Fibroblast of villous mesenchyme (primary cell): ENCODE results near the gene SRSF3. TPM values are rescaled to one million over a fixed set of nuclear protein-coding genes. Genes with fewer than 3 reads are reported as not detected.

Source experiments
- DNase-seq: peaks from one replicate; pipeline ENCODE4 v3.0.0-alpha.2; 2010; ENCODE audit warnings: low read depth
- H3K4me3 ChIP-seq: 2 replicates; pipeline ENCODE4 v1.5.1; 2011; ENCODE audit warnings: low read depth, mild to moderate bottlenecking, low read length
- total RNA-seq: library from RNA; depleted of rRNA; stranded (reverse); fragments of >200 nt; gene quantifications from 2 replicates; pipeline ENCODE4 v1.2.3, GENCODE V29; 2012
- TF ChIP-seq, protein P1 (sequence below): IDR thresholded peaks from 2 replicates; pipeline ENCODE4 v1.5.1; 2012; ENCODE audit warnings: low read depth, mild to moderate bottlenecking, low read length; ENCODE audit not compliant: insufficient read depth

The SRSF3 gene
- total RNA-seq, 1 donor, result 445 TPM

DNA sequence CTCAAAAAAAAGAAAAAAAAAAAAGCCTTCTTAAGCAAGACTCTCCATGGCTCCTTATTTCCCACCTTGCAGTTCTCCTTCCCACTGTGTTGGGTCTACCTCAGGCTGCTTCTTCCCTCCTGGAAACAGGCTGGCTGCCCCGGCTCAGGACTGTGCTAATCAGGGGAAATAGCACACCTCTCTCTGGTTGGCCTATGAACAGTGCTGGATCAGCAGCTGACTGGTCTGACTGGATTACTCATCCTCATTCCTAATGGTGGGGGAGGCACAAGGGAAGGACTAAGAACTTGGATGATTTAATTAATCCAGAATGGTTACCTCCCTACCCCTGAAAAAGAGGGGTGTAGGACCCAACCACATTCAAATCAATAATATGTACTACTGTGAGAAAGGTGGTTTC is 3.9 kb upstream of the SRSF3 start:
- TF ChIP-seq, protein P1, sequence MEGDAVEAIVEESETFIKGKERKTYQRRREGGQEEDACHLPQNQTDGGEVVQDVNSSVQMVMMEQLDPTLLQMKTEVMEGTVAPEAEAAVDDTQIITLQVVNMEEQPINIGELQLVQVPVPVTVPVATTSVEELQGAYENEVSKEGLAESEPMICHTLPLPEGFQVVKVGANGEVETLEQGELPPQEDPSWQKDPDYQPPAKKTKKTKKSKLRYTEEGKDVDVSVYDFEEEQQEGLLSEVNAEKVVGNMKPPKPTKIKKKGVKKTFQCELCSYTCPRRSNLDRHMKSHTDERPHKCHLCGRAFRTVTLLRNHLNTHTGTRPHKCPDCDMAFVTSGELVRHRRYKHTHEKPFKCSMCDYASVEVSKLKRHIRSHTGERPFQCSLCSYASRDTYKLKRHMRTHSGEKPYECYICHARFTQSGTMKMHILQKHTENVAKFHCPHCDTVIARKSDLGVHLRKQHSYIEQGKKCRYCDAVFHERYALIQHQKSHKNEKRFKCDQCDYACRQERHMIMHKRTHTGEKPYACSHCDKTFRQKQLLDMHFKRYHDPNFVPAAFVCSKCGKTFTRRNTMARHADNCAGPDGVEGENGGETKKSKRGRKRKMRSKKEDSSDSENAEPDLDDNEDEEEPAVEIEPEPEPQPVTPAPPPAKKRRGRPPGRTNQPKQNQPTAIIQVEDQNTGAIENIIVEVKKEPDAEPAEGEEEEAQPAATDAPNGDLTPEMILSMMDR, result no peak
- peak; percentile 78 for DNase-seq
- H3K4me3 ChIP-seq, result no peak overlapping the region

DNA sequence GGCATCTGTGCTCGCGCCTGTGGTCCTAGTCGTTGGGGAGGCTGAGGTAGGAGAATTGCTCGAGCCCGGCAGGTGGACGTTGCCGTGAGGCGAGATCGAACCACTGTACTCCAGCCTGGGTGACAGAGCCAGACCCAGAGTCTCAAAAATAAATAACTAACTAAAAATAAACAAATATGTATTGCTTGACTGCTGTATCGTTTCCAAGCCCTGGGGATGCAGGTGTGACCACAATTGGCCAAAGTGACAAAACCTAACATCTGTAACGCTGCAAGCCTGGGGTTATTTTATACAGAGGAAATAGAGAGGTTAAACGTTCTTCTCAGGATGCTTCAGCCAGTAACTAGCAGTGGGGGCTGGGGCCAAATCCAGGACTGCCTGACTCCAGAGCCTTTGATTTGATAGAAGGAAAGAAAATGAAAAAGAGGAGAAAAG is 1.9 kb upstream of the SRSF3 start:
- DNase-seq, result no peak
- TF ChIP-seq, protein P1, result no peak

DNA sequence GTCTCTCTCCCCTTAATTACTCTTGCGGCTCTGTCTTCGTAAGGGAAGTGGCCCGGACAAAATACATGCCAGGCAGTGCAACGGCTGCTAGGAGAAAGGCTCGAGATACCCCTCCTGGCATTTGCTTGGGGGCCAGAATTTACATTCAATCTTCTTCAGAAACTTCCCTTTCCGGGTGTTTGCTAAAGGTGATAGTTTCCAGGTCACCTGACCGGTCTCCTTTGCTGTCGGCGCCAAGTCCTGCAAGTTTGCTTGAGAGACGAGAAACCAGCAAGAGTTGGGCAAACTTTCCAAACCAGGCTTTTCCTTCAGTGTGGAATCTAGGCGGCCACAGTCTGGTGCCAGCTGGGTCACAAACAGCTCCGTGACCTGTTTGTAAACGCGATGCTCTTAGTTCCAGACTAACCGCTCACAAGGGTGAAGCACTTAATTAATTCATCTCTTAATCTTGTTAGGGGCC is 563 bp upstream of the SRSF3 start:
- DNase-seq, result peak; percentile 67
- TF ChIP-seq, protein P1, result no peak
- peak overlapping the region; percentile 100 for H3K4me3 ChIP-seq

More for the DNA sequence above, 1.9 kb upstream of the SRSF3 start:
- no peak overlapping the region for H3K4me3 ChIP-seq

DNA sequence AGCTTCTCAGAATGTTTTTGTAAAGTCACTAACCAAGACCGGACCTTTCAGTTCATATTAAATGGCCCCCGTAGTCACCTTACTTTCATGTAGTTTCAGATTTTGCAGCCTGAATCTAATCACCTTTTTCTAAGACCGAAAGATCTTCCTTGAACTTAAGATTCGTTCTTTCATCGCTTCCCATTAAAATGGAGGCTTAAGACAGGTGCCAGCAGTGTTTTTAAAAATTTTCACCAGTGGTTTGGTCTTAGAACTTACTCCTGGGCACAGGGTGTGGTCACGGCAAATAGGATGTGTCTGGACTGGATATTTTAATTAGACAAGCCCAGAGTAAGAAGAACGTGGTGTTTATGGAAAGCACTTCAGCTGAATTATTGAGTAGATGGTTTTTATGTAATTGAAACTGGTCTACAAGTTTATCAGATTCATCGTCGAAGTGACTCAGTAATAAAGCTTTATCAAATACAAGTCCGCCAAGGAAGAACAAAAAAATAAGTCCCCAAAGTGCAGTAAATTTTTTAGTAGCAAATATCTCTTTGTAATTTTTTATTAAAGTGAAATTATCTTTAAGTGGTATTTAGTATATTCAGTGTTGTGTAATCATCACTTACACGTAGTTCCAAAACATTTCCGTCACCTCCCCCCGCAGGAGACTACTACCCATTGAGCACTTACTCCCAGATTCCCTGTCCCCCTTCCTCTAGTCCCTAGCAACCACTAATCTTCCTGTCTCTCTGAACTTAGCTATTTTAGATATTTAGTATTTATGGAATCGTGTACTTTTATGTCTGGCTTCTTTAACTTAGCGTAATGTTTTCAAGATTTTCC is 868 bp downstream of the SRSF3 start:
- H3K4me3 ChIP-seq, result peak overlapping the region; percentile 100
- TF ChIP-seq, protein P1, result no peak
- DNase-seq, result peak; percentile 79

DNA sequence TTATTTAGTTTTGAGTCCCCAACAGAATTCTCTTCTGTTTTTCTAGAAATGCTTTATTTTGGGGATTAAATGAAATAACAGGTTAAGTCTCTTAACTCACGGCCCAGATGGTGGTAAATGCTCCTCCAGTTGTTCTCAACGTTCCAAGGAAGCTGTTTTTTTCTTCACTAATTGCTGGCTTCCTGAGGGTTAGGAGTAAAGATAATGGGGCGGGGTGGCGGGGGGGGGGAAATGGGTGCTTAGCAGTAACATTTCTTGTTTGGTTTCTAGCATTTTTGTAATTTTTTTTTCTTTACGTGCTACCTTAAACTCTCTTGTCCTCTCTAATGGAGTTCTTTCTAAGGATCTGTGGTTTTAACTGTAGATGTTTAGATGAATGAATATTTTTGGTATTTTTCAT is 2.2 kb downstream of the SRSF3 start:
- peak overlapping the region; percentile 100 for H3K4me3 ChIP-seq
- DNase-seq, result peak; percentile 43
- TF ChIP-seq, protein P1, result no peak

DNA sequence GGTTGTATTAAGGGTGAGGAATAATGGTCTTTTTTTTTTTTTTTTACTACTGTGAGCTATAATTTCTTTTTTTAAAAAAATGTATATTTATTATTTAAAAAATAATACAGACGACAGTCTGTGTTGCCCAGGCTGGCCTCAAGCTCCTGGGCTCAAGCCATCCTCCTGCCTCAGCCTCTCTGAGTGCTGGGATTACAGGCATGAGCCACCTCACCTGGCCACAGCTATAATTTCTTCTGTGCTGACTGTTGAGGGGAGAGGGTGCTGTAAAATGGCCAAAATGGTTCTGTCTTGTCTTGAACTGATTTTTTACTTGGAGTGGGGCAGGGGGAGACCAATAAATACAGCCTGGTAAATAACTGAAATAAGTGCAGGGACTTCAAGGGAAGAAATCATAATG is 3.6 kb downstream of the SRSF3 start:
- H3K4me3 ChIP-seq, result peak overlapping the region; percentile 100
- TF ChIP-seq, protein P1, result no peak
- DNase-seq, result no peak

DNA sequence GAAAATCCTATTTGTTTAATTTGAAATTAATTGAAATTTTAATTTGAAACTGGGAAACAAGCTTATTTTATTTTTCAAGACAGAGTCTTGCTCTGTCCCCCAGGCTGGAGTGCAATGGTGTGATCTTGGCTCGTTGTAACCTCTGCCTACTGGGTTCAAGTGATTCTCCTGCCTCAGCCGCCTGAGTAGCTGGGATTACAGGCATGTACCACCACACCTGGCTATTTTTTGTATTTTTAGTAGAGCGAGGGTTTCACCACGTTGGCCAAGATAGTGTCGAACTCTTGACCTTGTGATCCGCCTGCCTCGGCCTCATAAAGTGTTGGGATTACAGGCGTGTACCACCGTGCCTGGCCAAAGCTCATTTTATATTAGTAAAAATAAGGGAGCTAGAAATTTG is 4.2 kb downstream of the SRSF3 start:
- no peak for DNase-seq
- TF ChIP-seq, protein P1, result no peak
- peak overlapping the region; percentile 100 for H3K4me3 ChIP-seq
